HG02852 (cell line): ENCODE data around the gene MT1G.
"Not testable (repeated sequence)": the region's sequence is repeated elsewhere in the genome, so short reads cannot be mapped to it uniquely, and the experiment has no call there.

ENCODE experiments used
- ATAC-seq: cut with Tn5 transposase; IDR thresholded peaks from one replicate; pipeline ENCODE4 v1.9.1; 2021; ENCODE audit warnings: mild to moderate bottlenecking, moderate library complexity; ENCODE audit not compliant: unreplicated experiment

The MT1G gene

GRCh38 chr16:56667581-56668571, at the start of gene MT1G:
Gene MT1G (minus strand): TSS chr16:56668065. CDS start chr16:56667993, 72 bp downstream.
- ATAC-seq, result no peak

DNA sequence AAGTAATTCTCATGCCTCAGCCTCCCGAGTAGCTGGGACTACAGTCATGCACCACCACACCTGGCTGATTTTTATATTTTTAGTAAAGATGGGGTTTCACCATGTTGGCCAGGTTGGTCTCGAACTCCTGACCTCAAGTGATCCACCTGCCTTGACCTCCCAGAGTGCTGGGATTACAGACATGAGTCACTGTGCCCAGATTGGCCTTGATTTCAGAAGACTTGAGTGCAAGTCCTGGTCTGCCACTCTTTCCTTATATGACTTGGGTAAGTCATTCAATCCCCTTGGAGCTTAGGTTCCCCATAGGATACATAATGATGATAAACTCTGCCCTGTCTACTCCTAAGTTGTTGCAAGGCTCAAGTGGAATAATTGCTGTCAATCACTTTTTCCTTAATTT, 49.7 kb upstream of the MT1G start:
- ATAC-seq, result not testable (repeated sequence)

DNA sequence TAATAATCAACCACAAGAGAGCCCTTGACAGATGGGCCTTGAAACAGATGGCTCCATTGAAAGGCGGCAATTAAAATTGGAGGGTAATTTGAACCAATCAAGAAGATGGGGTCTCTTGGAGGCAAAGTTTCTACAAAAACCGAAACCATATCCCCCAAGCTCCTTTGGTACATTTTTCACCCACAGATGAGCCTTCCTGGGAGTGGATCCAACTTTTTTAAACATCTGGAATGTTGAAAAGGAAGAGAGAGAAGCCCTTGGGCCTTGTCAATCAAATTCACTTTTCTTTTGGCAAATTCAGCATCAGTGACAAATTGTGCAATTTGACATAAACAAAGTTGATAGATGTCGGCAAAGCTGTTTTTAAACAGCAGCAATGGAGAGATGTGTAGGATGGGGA, 48.9 kb upstream of the MT1G start:
- no peak for ATAC-seq

GRCh38 chr16:56715126-56715525, 47.3 kb upstream of the MT1G start:
- no peak for ATAC-seq

DNA sequence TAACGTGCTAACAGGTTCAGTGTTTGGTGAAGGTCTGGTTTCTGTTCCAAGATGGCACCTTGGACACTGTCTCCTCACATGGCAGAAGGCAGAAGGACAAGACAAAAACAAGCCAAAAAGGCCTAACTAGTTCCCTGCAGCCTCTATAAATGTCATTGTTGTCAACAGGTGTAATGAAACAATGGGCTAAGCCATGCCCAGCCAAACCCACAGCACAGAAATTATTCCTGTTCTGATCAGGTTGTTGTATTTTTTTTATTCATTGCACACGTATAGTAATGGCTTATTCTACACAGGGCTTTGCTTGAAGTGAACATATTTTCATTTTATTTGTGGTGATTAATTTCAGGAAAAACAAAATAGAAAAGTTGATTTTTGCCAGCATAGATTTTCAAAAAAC, 45.9 kb upstream of the MT1G start:
- ATAC-seq, result no peak

DNA sequence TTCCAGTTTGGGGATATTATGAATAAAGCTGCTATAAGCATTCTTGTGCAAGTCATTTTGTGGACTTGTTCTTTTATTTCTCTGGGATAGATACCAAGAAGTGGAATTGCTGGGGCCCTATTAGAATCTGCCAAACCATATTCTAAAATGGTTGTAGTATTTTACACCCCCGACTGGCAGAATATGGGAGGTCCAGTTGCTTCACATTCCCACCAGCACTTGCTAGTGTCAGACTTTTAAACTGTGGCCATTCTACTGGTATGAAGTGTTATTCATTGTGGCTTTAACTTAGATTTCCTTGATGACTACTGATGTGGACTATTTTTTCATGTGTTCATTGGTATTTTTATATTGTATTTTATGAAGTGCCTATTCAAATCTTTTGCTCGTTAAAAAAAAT, 44.0 kb upstream of the MT1G start:
- no peak for ATAC-seq

GRCh38 chr16:56710181-56710737, 42.4 kb upstream of the MT1G start:
- ATAC-seq, result no peak

GRCh38 chr16:56709443-56710040, 41.7 kb upstream of the MT1G start:
- ATAC-seq, result no peak

GRCh38 chr16:56708525-56709442, 40.9 kb upstream of the MT1G start:
- no peak for ATAC-seq

DNA sequence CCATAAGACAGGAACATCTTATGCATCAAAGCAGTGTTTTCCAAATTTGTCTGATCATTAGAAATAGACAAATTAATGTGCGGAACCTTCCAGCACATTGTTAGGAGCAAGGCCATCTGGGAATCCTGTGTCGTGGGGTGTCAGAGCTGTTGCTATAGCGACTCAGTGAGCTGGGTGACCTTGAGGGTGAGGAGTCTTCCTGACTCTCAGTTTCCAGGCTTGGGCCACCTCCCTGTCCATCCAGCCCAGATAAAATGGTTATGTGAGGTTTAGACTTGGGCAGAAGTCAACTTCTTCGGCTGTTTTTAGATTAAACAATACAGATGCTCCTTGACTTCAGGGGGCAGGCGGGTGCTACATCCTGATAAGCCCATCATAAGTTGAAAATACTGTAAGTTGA, 35.0 kb upstream of the MT1G start:
- ATAC-seq, result no peak

GRCh38 chr16:56701534-56701933, 33.7 kb upstream of the MT1G start:
- no peak for ATAC-seq

DNA sequence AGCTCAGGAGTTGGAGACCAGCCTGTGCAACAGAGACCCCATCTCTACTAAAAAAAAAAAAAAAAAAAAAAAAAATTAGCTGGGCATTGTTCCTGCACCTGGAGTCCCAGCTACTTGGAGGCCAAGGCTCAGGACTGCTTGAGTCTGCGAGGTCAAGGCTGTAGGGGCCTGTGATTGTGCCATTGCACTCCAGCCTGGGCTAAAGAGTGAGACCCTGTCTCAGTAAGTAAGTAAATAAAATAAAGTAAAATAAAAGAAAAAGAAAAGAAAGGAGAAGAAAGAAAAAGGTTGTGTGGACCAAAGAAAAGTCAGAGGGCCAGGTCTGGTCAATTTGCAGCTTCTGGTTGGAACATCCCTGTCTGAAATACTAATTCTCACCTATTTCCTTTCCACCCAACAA, 32.8 kb upstream of the MT1G start:
- ATAC-seq, result no peak

- no peak for ATAC-seq
Observed at GRCh38 chr16:56700195-56700594, 32.3 kb upstream of the MT1G start.

DNA sequence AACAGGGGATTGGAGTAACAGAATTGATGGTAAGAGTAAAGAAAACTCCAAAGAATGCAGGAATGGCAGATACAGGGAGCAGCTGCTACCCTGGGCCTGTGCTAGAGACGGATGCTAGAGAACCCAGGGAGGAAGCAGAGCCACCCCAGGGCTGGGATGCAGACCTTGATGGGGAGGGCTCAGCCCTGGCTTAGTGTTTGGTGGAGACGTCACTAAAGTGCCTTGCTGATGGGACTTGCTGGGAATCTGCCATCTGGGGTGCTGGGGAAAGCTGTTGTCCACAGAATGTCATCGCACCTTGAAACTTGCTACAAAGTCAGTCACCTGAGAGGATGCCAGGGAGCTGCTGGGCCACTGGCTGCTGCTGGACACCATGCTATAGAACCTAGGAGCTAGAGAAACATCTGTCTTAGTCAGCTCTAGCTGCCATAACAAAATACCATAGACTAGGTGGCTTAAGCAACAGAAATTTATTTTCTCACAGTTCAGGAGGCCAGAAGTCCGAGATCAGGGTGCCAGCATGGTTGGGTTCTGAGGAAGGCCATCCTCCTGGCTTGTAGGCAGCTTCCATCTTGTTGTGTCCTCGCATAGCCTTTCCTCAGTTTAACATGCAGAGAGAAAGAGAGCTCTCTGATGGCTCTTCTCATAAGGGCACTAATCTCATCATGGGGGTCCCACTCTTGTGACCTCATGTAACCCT, 29.7 kb upstream of the MT1G start:
- ATAC-seq, result no peak

DNA sequence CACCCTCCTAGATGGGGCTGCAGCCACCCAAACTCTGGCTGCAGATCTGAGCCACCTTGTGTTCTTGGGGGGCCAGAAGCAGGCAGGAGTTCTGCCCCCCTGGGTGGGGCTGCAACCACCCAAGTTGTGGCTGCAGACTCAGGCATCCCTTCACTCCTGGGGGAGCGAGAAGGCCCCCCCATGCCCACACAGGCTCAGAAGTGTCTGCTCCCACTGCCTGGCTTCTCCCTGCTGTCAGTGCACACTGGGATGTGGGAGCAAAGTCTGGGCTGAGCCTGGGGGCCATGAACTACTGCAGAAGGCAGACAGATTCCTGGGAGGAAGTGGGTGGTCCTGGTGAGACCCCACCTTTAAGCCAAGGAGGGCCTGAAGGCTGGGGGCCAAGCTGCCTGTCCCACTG, 27.4 kb upstream of the MT1G start:
- no peak for ATAC-seq

DNA sequence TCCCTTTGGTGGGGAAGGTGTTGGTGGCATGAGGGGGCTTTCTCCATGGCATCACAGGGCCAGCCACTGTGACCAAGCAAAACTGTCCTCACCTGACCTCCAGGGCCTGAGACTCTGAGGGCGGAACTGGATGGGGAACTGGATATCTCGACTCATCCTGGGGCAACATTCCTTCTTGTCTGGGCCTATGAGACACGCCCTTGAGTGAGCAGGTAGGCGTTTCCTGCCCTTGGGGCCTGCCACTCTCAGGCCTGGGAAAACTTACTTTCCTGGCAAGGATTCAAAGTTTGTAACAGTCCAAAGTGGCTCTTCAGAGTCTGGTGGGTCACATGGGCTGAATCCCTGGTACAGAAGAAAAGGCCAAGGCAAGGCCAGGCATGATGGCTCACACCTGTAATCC, 24.0 kb upstream of the MT1G start:
- ATAC-seq, result no peak

GRCh38 chr16:56690420-56691122, 22.7 kb upstream of the MT1G start:
- ATAC-seq, result no peak

- no peak for ATAC-seq
Observed at GRCh38 chr16:56689171-56689570, 21.3 kb upstream of the MT1G start.

- ATAC-seq, result no peak
Observed at GRCh38 chr16:56688762-56689161, 20.9 kb upstream of the MT1G start.

- ATAC-seq, result no peak
Observed at GRCh38 chr16:56686758-56687157, 18.9 kb upstream of the MT1G start.
